Epithelial cell of prostate (primary cell): ENCODE measurements around the gene KRTAP19-4.
"Not testable (repeated sequence)": the region's sequence is repeated elsewhere in the genome, so short reads cannot be mapped to it uniquely, and the experiment has no call there.

ENCODE experiments used
- DNase-seq: peaks from one replicate; pipeline ENCODE4 v3.0.0-alpha.2; 2011; ENCODE audit warnings: low read depth, low spot score
- H3K27ac ChIP-seq: fragments of 450-650 bp; 2 replicates; pipeline ENCODE4 v1.5.1; 2017; ENCODE audit warnings: mild to moderate bottlenecking

Gene KRTAP19-4

GRCh38 chr21:30497065-30497464, at the start of gene KRTAP19-4:
KRTAP19-4 (minus strand) TSS chr21:30497165; CDS start chr21:30497110, 55 bp downstream.
- no peak within 1 kb of the TSS for H3K27ac ChIP-seq
- DNase-seq: no peak

GRCh38 chr21:30541764-30542163, 44.8 kb upstream of the KRTAP19-4 start, which contains the start of gene KRTAP19-6:
KRTAP19-6 (minus strand) TSS chr21:30541864; CDS start chr21:30541833, 31 bp downstream.
- no peak within 1 kb of the TSS for H3K27ac ChIP-seq
- no peak for DNase-seq

DNA sequence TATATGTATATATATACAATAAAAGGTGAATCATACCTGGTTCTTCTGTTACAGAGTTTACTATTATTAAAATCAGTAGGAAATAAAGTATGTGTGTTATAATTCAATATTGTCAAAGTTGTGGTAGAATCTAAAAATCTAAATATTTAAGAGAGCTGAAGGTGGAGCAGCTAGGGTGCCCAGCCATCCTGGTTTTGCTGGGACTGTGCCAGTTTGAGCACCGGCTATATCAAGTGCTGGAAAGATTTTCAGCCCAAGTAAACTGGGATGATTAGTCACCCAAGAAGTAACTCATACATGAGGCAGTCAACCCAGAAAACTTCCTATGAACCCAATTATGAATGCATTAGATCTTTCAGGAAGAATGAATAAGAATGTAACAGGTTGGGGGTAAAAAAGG, 21.9 kb upstream of the KRTAP19-4 start:
- no peak overlapping the region for H3K27ac ChIP-seq
- DNase-seq: no peak

DNA sequence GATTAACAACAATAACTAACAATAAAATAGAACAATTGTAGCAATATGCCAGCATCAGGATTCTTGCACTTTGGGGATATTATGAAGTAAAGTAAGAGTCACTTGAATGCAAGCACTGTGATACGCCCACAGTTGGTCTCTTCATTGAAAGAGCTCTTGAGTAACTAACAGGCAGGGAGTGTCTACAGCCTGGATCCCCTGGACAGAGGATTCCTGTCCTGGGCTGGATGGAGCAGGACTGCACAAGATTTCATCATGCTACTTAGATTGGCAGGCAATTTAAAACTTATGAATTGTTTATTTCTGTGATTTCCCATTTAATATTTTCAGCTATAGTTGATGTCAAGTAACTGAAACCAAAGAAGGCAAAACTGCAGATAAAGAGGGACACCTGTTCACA, 18.7 kb upstream of the KRTAP19-4 start:
- DNase-seq: no peak
- no peak overlapping the region for H3K27ac ChIP-seq

GRCh38 chr21:30505621-30506205, 8.7 kb upstream of the KRTAP19-4 start:
- not testable (repeated sequence) for H3K27ac ChIP-seq, DNase-seq

- no peak for DNase-seq
- no peak within 1 kb of the TSS for H3K27ac ChIP-seq
Observed at GRCh38 chr21:30502041-30502440, 5.1 kb upstream of the KRTAP19-4 start, which contains the start of gene KRTAP19-5. KRTAP19-5 (minus strand) TSS chr21:30502141; CDS start chr21:30502090, 51 bp downstream.

GRCh38 chr21:30491963-30492428, 5.0 kb downstream of the KRTAP19-4 start, which contains the start of gene KRTAP19-3:
KRTAP19-3 (minus strand) TSS chr21:30492013; CDS start chr21:30491957, 56 bp downstream.
- DNase-seq: no peak
- H3K27ac ChIP-seq: no peak within 1 kb of the TSS

- no peak within 1 kb of the TSS for H3K27ac ChIP-seq
- DNase-seq: no peak
Observed at GRCh38 chr21:30487336-30487735, 9.6 kb downstream of the KRTAP19-4 start, which contains the start of gene KRTAP19-2. KRTAP19-2 (minus strand) TSS chr21:30487436; CDS start chr21:30487348, 88 bp downstream.

GRCh38 chr21:30486180-30486579, 10.8 kb downstream of the KRTAP19-4 start:
- DNase-seq: no peak
- no peak overlapping the region for H3K27ac ChIP-seq

DNA sequence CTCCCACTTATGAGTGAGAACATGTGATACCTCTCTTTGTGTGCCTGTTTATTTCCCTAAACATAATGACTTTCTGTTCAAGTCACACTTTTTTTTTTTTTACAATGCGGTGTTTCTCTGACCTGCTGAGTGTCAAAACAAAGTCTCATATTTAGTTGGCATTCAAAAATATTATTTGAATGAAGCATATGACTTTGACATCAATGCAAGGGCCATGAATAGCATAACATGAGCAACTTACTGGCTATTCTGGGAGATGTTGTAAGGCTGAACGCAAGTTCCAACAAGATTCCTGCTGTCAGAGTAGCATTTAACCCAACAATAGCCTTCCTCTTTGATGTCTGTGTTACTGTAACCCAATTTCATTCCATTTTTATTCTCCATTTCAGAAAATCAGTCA, 14.8 kb downstream of the KRTAP19-4 start:
- DNase-seq: peak; percentile 60
- no peak overlapping the region for H3K27ac ChIP-seq

- DNase-seq: peak; percentile 43
- no peak within 1 kb of the TSS for H3K27ac ChIP-seq
Observed at GRCh38 chr21:30480145-30480544, 16.8 kb downstream of the KRTAP19-4 start, which contains the start of gene KRTAP19-1. KRTAP19-1 (minus strand) TSS chr21:30480367; CDS start chr21:30480317, 50 bp downstream.

- DNase-seq: no peak
- no peak overlapping the region for H3K27ac ChIP-seq
Observed at GRCh38 chr21:30479259-30479658, 17.7 kb downstream of the KRTAP19-4 start.

DNA sequence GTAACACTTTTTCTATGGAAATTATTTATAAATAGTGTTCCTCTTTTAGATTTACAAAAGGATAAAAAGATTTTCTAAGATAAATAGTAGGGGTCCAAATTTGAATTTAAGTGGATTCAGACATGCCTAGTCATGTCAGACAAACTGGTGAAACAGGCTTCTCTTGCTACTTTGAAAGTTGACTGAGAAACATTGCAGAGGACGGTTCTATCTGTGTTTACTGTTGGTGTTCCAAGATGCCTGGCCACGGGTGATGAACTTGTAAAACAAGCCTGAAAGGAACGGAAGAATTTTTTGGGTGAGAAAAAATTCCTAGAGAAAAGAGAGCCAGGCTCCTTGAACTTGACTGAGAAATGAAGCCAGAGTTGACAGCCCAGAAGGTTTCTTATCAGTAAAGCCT, 19.0 kb downstream of the KRTAP19-4 start:
- peak overlapping the region; percentile 29 for H3K27ac ChIP-seq
- DNase-seq: peak; percentile 29

DNA sequence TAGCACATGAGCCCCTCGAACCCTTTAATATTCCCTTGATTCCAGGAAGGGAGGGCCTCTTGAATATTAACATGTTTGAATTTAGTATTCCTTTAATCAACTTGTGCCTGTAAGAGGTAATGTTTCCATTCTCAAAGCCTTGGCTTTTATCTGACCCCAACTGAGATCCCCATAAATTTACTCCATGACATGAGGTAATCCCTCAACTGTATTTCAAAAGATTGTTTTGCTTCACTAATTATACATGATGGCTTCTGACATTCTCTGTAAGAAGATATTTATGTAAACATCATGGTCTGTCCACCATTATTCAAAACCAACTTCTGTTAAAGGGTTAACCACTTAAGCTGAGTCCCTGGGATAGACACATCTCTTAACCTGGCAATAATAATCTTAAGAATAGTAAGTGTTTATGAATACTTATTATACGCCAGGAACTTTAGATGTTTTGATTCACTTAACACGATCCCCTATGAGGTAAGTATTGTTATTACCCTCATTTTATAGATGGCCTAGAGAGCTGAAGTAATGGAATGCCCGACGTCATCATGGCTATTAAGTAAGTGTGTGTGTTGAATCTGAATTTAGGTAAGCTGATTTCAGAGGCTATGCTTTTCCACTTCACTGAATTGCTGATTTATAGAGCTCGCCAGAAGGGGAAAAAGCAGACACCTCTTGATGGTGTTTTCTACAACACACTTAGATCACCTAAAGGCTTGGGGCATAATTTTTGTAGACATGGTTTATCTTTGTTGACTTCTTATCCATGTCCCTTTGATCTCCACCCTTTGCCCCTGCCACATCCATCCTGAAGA, 27.9 kb downstream of the KRTAP19-4 start:
- no peak overlapping the region for H3K27ac ChIP-seq
- DNase-seq: no peak

DNA sequence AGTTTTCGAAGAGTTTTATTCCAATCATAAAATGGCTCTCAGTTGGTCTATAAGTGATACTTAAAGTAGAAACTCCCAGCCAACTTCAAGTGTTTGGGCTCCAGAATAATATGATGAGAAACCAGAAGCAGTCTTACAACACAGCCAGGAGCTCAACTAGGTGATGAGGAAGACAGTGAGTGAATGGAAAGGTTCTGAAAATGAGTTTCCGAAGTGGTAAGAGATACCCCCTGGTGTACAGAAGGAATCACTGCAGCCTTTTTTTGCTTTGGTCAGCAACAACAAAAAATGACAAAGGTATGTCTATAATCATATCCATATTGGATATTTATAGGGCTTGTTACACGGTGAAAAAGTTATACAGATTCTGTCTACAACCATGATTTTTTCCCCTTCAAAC, 33.3 kb downstream of the KRTAP19-4 start:
- no peak for DNase-seq
- no peak overlapping the region for H3K27ac ChIP-seq

GRCh38 chr21:30448514-30448913, 48.5 kb downstream of the KRTAP19-4 start:
- H3K27ac ChIP-seq: no peak overlapping the region
- DNase-seq: no peak

- no peak for DNase-seq
- H3K27ac ChIP-seq: no peak overlapping the region
Observed at GRCh38 chr21:30447056-30447455, 49.9 kb downstream of the KRTAP19-4 start.
